ENCODE results near the gene DDX39A.

DDX39A gene

GRCh38 chr19:14418856-14419105, 360 bp downstream of the DDX39A start:
- H3K4me3 ChIP-seq (ENCODE audit: control insufficient read depth, low read depth, low read length), result peak overlapping the region; percentile 96
- TF ChIP-seq CTCF (IDR thresholded peaks at IDR 0.05; ENCODE audit: control insufficient read depth, insufficient read depth, low read depth, low read length, missing control alignments), result no peak
- DNase-seq (ENCODE audit: low read depth), result no peak

- no peak for DNase-seq (ENCODE audit: low read depth)
- TF ChIP-seq CTCF (IDR thresholded peaks at IDR 0.05; ENCODE audit: control insufficient read depth, insufficient read depth, low read depth, low read length, missing control alignments), result no peak
- H3K4me3 ChIP-seq (ENCODE audit: control insufficient read depth, low read depth, low read length), result no peak overlapping the region
Observed at GRCh38 chr19:14416817-14417231, 2.3 kb downstream of the DDX39A start.

- no peak for TF ChIP-seq CTCF (IDR thresholded peaks at IDR 0.05; ENCODE audit: control insufficient read depth, insufficient read depth, low read depth, low read length, missing control alignments)
- no peak for DNase-seq (ENCODE audit: low read depth)
- no peak overlapping the region for H3K4me3 ChIP-seq (ENCODE audit: control insufficient read depth, low read depth, low read length)
Observed at GRCh38 chr19:14414926-14415690, 4.0 kb downstream of the DDX39A start.

GRCh38 chr19:14413693-14414181, 5.4 kb downstream of the DDX39A start:
- TF ChIP-seq CTCF (IDR thresholded peaks at IDR 0.05; ENCODE audit: control insufficient read depth, insufficient read depth, low read depth, low read length, missing control alignments), result no peak
- H3K4me3 ChIP-seq (ENCODE audit: control insufficient read depth, low read depth, low read length), result no peak overlapping the region
- DNase-seq (ENCODE audit: low read depth), result no peak

- TF ChIP-seq CTCF (IDR thresholded peaks at IDR 0.05; ENCODE audit: control insufficient read depth, insufficient read depth, low read depth, low read length, missing control alignments), result no peak
- DNase-seq (ENCODE audit: low read depth), result no peak
- no peak overlapping the region for H3K4me3 ChIP-seq (ENCODE audit: control insufficient read depth, low read depth, low read length)
Observed at GRCh38 chr19:14412996-14413692, 6.0 kb downstream of the DDX39A start.

- DNase-seq (ENCODE audit: low read depth), result no peak
- no peak for TF ChIP-seq CTCF (IDR thresholded peaks at IDR 0.05; ENCODE audit: control insufficient read depth, insufficient read depth, low read depth, low read length, missing control alignments)
- H3K4me3 ChIP-seq (ENCODE audit: control insufficient read depth, low read depth, low read length), result no peak overlapping the region
Observed at GRCh38 chr19:14412324-14412995, 6.7 kb downstream of the DDX39A start.
